B cell (primary cell): ENCODE data around the gene HOXB3.

ENCODE experiments used
- CTCF ChIP-seq: fragments of 200-600 bp; IDR thresholded peaks from one replicate; pipeline ENCODE4 v1.8.0; 2022; ENCODE audit warnings: antibody characterized with exemption, mild to moderate bottlenecking
- EZH2 ChIP-seq: IDR thresholded peaks from 2 replicates; pipeline ENCODE4 v1.6.1; 2012; ENCODE audit warnings: borderline replicate concordance, low read depth, mild to moderate bottlenecking, moderate library complexity, low read length; ENCODE audit not compliant: insufficient read depth, poor library complexity, severe bottlenecking

GRCh38 chr17:48577330-48577945 is 12.6 kb downstream of the HOXB3 start:
- TF ChIP-seq CTCF = no peak
- no peak for TF ChIP-seq EZH2
